Smooth muscle cell (in vitro differentiated cells): ENCODE results near the gene TAAR5. TPM values are rescaled to one million over a fixed set of nuclear protein-coding genes. Genes with fewer than 3 reads are reported as not detected.
"Not testable (repeated sequence)": the region's sequence is repeated elsewhere in the genome, so short reads cannot be mapped to it uniquely, and the experiment has no call there.

Experiments used
- DNase-seq: peaks from one replicate; lab custom pipeline; 2025; ENCODE audit not compliant: unreplicated experiment; lab: John Stamatoyannopoulos, UW
- H2AFZ ChIP-seq: fragments of 200-600 bp; sonication (generic); 2 replicates; pipeline ENCODE4 v1.6.0; 2016; ENCODE audit warnings: antibody characterized with exemption, low read depth, mild to moderate bottlenecking
- H3F3A ChIP-seq: fragments of 200-600 bp; sonication (generic); 2 replicates; pipeline ENCODE4 v1.6.0; 2017; ENCODE audit warnings: antibody characterized with exemption, low read depth
- H3K27ac ChIP-seq: fragments of 200-600 bp; sonication (generic); 2 replicates; pipeline ENCODE4 v1.5.1; 2016; ENCODE audit warnings: low read depth, mild to moderate bottlenecking
- H3K27me3 ChIP-seq: fragments of 200-600 bp; sonication (generic); 2 replicates; pipeline ENCODE4 v1.6.1; 2016; ENCODE audit warnings: low read depth, mild to moderate bottlenecking
- H3K36me3 ChIP-seq: fragments of 200-600 bp; sonication (generic); 2 replicates; pipeline ENCODE4 v1.5.1; 2016; ENCODE audit warnings: low read depth
- H3K4me1 ChIP-seq: fragments of 200-600 bp; sonication (generic); 2 replicates; pipeline ENCODE4 v1.5.1; 2016; ENCODE audit warnings: low read depth
- H3K4me2 ChIP-seq: fragments of 200-600 bp; sonication (generic); 2 replicates; pipeline ENCODE4 v1.6.0; 2016; ENCODE audit warnings: mild to moderate bottlenecking
- H3K4me3 ChIP-seq: fragments of 200-600 bp; sonication (generic); 2 replicates; pipeline ENCODE4 v1.5.1; 2016; ENCODE audit warnings: mild to moderate bottlenecking
- H3K79me2 ChIP-seq: fragments of 200-600 bp; sonication (generic); 2 replicates; pipeline ENCODE4 v1.6.0; 2016; ENCODE audit warnings: low read depth, mild to moderate bottlenecking
- H3K9ac ChIP-seq: fragments of 200-600 bp; sonication (generic); 2 replicates; pipeline ENCODE4 v1.6.0; 2016; ENCODE audit warnings: low read depth
- H3K9me3 ChIP-seq: fragments of 200-600 bp; sonication (generic); replicated peaks from 2 replicates; pipeline ENCODE4 v1.5.1; 2016; ENCODE audit warnings: low read depth
- H4K20me1 ChIP-seq: fragments of 200-600 bp; sonication (generic); 2 replicates; pipeline ENCODE4 v1.6.0; 2016; ENCODE audit warnings: low read depth
- WGBS: methylation state at CpG from one replicate; pipeline ENCODE4 v1.1.7; 2016; ENCODE audit warnings: low lambda C conversion rate; 5-methylcytosine and 5-hydroxymethylcytosine counted together
- polyA plus RNA-seq: library from polyadenylated mRNA; unstranded; fragments of >200 nt; fragmentation: Nextera tagmentation; extraction: Ambion mirVana; gene quantifications from 2 replicates; pipeline ENCODE4 v1.2.1, GENCODE V29; 2016
- total RNA-seq: library from RNA; depleted of rRNA; stranded (reverse); fragments of >200 nt; gene quantifications from 2 replicates; pipeline ENCODE4 v1.2.3, GENCODE V29; 2014
- TF ChIP-seq, protein P1 (sequence below): fragments of 200-600 bp; sonication (generic); IDR thresholded peaks from 2 replicates; pipeline ENCODE4 v1.5.1; 2017; ENCODE audit warnings: borderline replicate concordance, mild to moderate bottlenecking, antibody characterized with exemption; ENCODE audit not compliant: insufficient read depth, poor library complexity, severe bottlenecking

The TAAR5 gene
- total and polyA plus RNA-seq, 2 experiments from 2014 or later, result not detected

DNA sequence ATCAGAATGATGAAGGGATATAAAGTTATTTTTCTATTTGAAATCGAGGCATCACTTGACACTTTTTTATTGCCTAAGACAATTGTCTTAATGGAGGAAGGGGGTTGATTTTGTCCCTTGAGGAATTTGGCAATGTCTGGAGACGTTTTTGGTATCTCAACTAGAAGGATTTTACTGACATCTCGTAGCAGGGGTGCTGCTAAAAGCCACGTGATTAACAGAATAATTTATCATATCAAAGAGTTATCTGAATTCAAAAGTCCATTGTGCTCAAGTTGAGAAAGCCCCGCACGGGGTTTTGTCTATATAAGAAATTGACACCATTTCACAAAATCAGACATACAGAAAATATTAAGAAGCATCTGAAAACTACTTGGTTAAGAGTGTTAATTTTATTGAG, 20.9 kb downstream of the TAAR5 start:
- Histone ChIP-seq H3K79me2 (no peaks in the 10 kb centered on the region), H3K27me3 (peaks cover 13% of the 10 kb centered on the region), H3K9ac (no peak overlapping the region), H3K4me1 (no peaks in the 10 kb centered on the region), H3K4me2 (no peak overlapping the region), H3K9me3 (no peaks in the 10 kb centered on the region), H3K4me3 (no peak overlapping the region), H3K36me3 (no peaks in the 10 kb centered on the region), H4K20me1 (no peaks in the 10 kb centered on the region), H3K27ac (no peak overlapping the region), H3F3A (no peaks in the 10 kb centered on the region), H2AFZ (no peak overlapping the region)
- WGBS, result 70% methylated on average over 6 of the region's 6 CpGs
- DNase-seq, result no peak
- TF ChIP-seq, protein P1, sequence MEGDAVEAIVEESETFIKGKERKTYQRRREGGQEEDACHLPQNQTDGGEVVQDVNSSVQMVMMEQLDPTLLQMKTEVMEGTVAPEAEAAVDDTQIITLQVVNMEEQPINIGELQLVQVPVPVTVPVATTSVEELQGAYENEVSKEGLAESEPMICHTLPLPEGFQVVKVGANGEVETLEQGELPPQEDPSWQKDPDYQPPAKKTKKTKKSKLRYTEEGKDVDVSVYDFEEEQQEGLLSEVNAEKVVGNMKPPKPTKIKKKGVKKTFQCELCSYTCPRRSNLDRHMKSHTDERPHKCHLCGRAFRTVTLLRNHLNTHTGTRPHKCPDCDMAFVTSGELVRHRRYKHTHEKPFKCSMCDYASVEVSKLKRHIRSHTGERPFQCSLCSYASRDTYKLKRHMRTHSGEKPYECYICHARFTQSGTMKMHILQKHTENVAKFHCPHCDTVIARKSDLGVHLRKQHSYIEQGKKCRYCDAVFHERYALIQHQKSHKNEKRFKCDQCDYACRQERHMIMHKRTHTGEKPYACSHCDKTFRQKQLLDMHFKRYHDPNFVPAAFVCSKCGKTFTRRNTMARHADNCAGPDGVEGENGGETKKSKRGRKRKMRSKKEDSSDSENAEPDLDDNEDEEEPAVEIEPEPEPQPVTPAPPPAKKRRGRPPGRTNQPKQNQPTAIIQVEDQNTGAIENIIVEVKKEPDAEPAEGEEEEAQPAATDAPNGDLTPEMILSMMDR, result no peak

DNA sequence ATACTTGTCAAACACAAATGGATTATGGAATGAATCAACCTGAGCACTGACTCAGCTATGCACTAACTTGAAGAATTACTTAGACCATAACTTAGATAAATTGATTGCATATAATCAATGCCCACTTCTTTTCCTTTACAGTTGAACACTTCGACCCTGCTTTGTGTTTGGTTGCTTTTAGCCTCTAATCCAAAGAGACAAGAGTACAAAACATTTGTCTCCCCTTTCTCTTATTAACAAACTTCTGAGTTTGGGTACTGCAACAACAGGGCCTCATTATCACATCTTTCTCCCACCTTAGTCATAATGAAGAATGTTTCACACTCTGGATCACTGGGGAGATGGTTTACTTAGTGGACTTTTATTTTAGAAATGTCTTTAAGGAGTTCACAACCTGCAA, 22.0 kb downstream of the TAAR5 start:
- DNase-seq, result no peak

DNA sequence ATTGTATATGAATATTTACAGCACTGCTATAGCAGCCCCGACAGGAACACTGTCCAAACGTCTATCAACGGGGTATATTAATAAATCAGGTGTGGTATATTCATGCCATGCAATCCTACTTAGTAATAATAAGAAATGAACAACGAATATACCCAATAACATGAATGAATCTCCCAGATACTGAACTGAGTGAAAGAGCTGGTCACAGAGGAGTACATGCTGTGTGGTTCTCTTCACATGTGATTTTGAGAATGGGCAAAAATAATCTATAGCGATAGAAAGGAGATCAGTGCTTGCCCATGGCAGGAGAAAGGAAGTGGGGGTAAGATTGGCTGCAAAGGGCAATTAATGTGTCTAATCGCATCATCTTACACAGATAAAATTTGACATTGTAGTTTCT, 23.1 kb downstream of the TAAR5 start:
- H4K20me1 ChIP-seq, result no peaks in the 10 kb centered on the region
- TF ChIP-seq, protein P1, result no peak

More for the DNA sequence above, 22.0 kb downstream of the TAAR5 start:
- H3K4me2 ChIP-seq, result no peak overlapping the region
- no peaks in the 10 kb centered on the region for H3K79me2 ChIP-seq
- no peaks in the 10 kb centered on the region for H4K20me1 ChIP-seq
- WGBS, result 90% methylated on average over 1 of the region's 1 CpG
- H3K4me1 ChIP-seq, result no peaks in the 10 kb centered on the region
- H3K4me3 ChIP-seq, result no peak overlapping the region
- H3K9me3 ChIP-seq, result no peaks in the 10 kb centered on the region
- H3K27ac ChIP-seq, result no peak overlapping the region
- H3K36me3 ChIP-seq, result no peaks in the 10 kb centered on the region
- peak overlapping the region; percentile 23 for H2AFZ ChIP-seq
- TF ChIP-seq, protein P1, result no peak
- no peak overlapping the region for H3K9ac ChIP-seq
- H3K27me3 ChIP-seq, result peaks cover 13% of the 10 kb centered on the region
- no peaks in the 10 kb centered on the region for H3F3A ChIP-seq

DNA sequence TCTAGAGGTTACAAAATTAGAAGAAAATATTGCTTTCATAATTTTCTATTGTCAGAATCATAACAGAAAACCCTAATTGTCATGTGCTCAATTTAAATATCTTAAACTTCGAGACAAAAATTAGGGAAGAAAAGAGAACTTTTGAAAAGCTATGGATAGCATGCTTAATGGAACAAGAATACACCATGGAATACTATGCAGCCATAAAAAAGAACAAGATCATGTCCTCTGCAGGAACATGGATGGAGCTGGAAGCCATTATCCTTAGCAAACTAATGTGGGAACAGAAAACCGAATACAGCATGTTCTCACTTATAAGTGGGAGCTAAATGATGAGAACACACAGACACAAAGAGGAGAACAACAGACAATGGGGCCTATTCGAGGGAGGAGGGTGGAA, 29.5 kb downstream of the TAAR5 start:
- 86% methylated on average over 3 of the region's 3 CpGs for WGBS
- DNase-seq, H3K4me2 ChIP-seq, H3K36me3 ChIP-seq, H3K79me2 ChIP-seq, H3K27ac ChIP-seq, H3K9me3 ChIP-seq, H3K4me1 ChIP-seq, H3K4me3 ChIP-seq, H3F3A ChIP-seq, H4K20me1 ChIP-seq, H3K9ac ChIP-seq, H2AFZ ChIP-seq: not testable (repeated sequence)
- peaks cover 13% of the 10 kb centered on the region for H3K27me3 ChIP-seq

More for the DNA sequence above, 23.1 kb downstream of the TAAR5 start:
- Histone ChIP-seq H2AFZ (no peak overlapping the region), H3F3A (no peaks in the 10 kb centered on the region), H3K27me3 (peaks cover 17% of the 10 kb centered on the region), H3K9ac (no peak overlapping the region), H3K27ac (no peak overlapping the region), H3K4me2 (no peak overlapping the region), H3K36me3 (no peaks in the 10 kb centered on the region), H3K4me1 (no peaks in the 10 kb centered on the region), H3K4me3 (no peak overlapping the region), H3K79me2 (no peaks in the 10 kb centered on the region), H3K9me3 (no peaks in the 10 kb centered on the region)
- 93% methylated on average over 6 of the region's 6 CpGs for WGBS
- DNase-seq, result no peak
